Mucosa of gallbladder (tissue), 1 donor: ENCODE results near the gene NFKB1. TPM values are rescaled to one million over a fixed set of nuclear protein-coding genes. Genes with fewer than 3 reads are reported as not detected.

Experiments used
- DNase-seq: peaks from one replicate; pipeline ENCODE4 v3.0.0-alpha.2; 2020; ENCODE audit warnings: low spot score
- total RNA-seq: library from RNA; stranded (reverse); gene quantifications from one replicate; pipeline ENCODE4 v1.2.1, GENCODE V29; 2021
- donor health status: DM: no; HTN: no; CAD: no.

The NFKB1 gene
- total RNA-seq, 1 donor from 2014 or later = 36.9 TPM

DNA sequence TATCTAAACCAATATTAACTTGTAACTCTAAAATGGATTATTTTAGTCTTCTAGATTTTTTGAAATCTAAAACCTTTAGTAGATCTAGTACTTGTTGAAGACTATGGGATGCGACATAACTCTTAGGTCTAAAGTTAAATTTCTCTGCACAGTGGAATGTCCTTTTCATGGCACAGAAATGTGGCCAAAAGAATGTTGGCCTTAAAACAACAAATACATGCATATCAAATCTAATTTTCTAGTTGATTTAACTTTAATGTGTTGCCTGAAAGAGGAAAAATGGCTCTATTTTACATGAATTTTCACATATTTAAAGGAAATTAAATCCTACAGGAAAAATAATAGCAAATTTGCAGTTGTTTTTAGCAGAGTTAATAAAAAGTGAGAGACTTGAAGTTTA lies 30.3 kb downstream of the NFKB1 start:
- DNase-seq = no peak

DNA sequence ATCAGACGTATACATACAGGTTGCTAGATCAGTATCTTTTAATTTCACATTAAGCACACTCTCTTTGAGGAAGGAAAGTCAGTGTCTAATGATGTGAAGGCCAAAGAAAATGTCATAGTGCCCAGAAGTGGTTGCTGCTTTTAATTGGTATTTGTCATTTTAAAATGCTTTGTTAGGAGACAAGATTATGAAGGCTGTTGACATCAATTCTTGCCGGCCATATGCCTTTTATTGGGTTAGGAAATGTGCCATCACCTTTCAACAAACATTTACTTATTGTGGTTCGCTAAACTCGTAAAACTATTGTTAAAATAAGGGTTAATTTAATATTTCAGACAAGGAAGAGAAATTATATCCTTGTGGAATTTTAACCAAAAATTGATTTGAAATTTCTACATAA lies 32.2 kb downstream of the NFKB1 start:
- DNase-seq = no peak

GRCh38 chr4:102533904-102534303 lies 32.7 kb downstream of the NFKB1 start:
- DNase-seq = no peak

DNA sequence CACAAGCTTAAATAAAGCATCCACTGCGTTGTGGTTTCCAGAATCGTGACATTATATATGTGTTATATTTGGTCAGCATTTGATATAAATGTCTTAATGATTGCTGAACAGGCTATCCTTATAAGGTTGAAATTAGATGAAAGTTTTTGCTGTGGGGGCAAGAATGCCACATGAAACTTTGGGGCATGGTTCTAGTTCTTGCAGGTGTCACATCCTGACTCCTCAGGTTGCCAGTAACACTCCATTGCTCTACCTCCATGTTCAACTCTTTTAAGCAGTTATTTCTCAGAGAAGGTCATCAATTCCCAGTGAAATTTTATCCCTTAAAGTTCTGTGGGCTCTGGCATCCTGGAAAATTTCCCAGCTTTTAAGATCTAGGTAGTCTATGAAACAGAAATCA lies 33.7 kb downstream of the NFKB1 start:
- DNase-seq = no peak

DNA sequence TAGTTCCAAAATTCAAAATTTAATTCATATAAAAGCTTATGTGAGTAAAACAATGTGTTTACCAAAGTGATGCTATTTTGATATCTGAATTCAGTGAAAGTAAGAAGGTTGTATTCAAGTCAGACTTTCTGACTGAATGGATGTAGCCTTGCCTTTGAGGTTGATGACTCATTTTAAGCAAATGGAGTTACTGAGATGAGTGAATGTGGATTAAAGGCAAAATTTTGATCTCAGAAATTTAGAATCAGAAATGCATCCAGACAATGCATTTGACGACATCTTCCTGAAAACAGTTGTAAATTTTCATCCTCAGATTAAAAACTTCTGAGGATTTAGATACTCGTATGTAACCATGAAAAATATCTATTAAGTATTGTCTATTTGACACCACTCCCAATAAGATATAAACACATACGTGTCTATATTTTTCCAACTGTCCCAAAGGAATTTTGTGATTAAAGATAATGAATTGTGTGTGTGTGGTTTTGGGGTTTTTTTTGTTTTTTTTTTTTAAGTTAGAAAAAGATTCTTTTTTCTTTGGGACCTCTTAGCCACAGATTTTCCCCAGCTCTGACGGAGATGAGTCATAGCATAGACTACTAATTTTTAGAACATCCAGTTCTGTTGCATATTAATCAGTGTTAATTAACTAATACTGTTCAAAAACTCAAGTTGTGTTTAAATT lies 34.4 kb downstream of the NFKB1 start:
- DNase-seq = no peak

- no peak for DNase-seq
These were observed 35.6 kb downstream of the NFKB1 start for GRCh38 chr4:102536768-102537167.

DNA sequence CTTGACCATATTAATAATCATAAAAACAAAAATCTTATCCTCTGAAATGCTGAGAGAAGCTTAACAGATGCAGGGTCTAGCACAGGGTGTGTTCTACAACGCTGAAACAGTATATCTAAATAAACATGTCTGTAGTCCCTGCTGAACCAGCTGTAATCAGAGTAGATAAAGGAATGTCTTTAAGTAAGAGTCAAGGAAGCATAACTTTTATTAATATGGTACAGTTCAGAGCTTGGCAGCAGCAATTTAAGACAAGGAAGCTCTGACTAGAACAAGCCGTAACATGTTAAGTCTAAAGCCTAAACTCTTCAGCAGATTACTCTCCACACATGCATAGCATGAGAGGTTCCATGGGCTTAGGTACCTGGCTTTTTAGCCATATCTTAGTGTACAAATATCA lies 36.1 kb downstream of the NFKB1 start:
- DNase-seq = no peak

GRCh38 chr4:102541697-102542096 lies 40.5 kb downstream of the NFKB1 start:
- no peak for DNase-seq

GRCh38 chr4:102543030-102543928 lies 42.1 kb downstream of the NFKB1 start:
- DNase-seq = no peak

DNA sequence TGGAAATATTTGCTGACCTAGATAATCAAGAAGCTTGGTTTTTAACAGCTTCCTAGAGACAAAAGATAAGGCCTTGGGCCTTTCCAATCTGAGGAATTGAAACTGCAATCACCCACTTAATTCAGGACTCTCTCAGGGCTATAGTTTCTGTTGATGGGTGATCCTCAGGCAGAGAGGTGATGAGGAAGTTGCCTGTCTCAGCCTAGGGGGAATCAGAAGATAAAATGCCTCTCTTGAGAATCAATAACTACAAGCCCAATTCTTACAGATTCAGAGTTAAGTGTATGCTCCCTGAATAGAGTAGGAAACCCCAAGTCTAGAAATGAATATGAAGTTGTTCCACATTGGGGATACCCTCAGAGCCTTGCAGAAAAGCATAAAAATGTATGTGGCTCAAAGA lies 45.5 kb downstream of the NFKB1 start:
- DNase-seq = no peak

DNA sequence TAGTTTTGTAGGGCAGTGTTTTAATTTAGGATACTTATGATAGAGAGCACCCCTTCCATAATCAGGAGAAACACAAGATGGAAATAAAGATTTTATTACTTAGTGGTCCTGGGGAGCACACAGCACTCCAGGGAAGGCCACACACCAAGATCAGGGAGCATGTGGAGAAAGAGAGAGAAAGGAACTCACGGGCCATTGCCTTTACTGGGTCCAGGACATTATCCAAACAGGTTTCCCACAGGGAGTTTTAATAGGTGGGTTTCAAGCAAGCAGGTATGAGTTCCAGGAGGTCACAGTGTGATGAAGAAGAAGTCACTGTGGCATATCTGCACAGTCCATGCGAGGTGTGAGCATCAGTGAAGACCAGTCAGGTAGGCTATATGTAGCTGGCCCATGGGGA lies 46.8 kb downstream of the NFKB1 start:
- no peak for DNase-seq

DNA sequence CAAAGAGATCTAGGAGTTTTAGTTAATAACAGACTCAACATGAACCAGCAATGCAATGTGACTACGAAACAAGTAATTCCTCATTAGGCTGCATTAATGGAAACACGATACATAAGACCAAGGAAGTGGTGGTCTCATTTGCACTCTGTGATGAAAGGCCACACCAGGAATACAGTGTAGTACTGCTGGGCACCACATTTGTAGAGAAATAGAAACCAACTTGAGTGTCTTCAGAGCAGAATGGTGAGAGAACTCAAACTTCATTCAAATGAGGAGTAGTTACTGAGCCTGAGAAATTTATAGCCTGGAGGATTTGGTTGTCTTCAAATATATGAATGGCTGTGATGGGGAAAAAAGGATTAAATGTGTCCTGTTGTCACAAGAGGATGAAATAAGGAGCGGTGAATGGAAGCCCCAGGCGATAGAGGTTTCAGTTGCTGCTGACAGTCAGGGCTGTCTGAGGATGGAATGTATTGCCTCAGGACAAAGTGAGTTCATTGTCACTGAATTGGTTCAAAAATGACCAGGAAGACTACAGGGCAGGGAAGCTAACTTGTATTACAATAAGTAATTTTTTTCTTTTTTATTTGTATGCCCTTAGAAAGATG lies 50.9 kb downstream of the NFKB1 start:
- no peak for DNase-seq

DNA sequence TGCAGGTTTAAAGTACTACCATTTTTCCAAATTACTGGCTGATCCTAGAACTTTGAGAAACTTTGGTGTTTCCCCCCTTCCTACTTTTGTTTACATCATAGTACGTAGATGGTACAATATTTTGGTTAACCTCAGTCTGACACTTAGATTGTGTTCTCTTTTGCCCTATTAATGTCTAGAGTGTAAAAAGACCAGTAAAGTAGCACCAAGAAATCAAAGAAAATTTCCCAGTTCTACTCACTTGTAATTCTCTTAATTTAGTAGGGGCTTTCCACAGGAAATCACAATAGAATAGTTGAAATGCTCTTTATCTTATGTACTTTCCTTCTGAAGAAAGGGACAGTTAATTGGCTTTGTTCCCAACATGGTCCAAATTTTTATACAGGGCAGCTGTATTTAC lies 51.6 kb downstream of the NFKB1 start:
- DNase-seq = no peak

DNA sequence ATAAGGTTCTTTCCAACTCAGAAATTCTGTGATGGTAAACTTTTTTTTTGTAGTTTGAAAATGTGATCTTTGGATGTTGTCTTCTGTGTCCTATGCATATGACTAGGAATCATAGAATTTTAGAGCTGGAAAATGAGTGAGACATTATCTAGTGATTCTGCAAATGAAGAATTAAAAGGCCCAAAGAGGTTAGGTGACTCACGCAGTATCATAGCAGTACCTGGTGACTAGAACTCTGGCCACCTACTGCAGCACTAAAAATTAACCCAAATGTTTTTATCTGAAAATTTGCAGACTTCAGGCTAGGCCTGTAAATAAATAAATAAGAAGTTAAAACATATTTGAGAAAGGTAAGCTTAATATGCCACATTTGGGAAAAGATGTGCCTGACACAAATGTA lies 52.8 kb downstream of the NFKB1 start:
- no peak for DNase-seq

DNA sequence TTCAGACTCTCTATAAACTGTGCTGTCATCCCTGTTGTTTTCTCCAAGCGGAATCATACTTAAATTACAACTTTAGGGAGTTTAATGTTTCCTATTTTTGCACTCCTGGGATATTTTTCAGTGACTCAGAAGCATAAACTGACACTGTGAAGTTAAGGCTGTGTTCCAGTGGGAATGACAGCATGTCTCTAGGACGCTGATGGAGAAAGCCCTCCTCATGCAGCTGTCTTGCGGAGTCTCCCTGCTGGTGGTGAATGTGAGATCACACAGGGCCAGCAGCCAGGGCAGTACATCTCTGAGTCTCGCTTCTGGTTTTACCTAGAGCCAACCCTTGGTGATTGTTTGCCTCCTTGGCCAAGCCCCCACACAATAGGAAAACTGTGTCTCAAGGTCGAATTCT lies 53.3 kb downstream of the NFKB1 start:
- no peak for DNase-seq

DNA sequence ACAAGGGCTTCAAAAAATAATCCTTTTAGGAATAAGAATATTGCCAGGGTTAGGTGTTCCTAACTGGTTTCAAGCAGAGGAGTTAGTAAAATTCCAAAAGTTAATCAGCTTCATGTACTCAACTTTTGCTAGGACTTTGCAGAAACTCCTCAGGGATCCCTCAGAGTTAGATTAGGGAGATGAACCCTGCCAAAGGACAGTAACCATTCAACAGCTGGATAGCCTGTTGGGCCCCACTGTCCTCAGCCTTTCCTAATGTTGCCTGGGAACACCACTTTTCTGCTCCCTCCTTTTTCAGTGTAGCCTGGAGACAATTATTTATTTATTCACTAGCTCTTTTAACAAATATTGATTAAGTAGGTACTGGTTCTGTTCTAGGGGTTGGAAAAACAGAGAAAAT lies 53.8 kb downstream of the NFKB1 start:
- no peak for DNase-seq

DNA sequence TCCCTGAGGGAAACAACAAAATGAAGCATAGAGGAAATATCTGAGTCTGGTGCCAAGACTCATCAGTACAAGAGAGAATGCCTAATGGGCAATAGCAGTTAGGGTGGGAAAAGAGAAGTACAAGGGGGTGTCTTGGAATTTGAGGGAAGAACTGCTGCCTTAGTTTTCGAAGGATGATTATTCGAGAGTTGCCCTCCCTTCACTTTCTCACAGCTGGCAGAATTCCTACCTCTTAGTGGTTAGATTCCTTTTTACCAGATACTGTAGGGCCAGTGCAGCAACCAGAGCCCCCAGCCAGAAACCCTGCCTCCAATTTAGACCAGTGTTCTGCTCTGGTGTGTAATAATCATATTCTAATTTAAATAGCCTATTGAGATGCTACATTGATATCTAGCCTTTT lies 56.5 kb downstream of the NFKB1 start:
- DNase-seq = no peak

- no peak for DNase-seq
These were observed 59.0 kb downstream of the NFKB1 start for GRCh38 chr4:102560115-102560514.

GRCh38 chr4:102560571-102561341 lies 59.6 kb downstream of the NFKB1 start:
- DNase-seq = no peak

GRCh38 chr4:102563000-102563399 lies 61.8 kb downstream of the NFKB1 start:
- no peak for DNase-seq

DNA sequence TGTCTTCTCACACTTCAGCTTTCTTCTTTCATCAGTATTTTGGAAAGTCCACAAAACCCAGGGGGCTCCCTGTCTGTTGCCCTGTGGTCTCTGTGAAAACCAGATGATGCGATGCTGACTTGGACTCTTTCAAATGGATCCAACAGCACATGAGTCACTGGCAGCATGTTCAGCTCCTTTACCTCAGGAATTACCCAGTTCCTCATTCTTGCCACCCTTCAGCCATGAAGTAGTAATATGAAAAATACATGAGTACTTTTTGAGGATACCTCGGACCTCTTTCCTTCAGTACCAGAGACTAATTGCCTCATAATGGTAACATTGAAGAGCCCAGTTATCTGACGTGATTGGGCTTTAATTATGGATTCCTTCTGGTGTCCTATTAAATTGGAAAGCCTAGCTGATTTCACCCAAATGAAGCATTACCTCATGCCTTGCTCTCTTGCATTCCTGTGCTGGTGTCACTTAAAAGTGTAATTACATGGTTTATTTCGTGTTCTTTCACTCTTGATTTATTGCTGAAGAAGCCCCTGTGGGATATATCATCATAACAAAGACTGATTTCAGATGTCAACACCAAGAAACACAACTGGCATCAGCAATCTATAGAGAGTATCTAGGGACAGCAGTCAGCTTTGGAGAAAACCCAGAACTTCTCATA lies 63.4 kb downstream of the NFKB1 start:
- DNase-seq = no peak

DNA sequence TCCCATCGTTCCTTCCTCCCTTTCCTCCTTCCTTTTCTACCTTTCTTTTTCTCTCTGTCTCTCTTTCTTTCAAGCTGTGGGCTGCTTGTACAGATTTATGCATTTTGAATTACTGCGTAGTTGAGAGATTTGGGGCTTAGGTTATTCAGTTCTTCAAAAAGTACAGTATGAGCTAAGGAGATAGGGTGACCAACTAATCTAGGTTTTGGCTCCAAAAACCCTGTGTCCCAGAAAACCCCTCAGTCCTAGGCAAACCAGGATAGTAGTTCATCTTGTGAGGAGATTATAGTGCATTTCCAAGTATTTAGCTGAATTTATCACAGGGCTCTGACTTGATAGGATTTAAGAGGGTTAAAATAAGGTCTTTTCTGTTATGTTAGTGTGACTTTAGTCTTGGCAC lies 64.5 kb downstream of the NFKB1 start:
- DNase-seq = no peak
